ENCODE data around the gene TMEM117. TPM values are rescaled to one million over a fixed set of nuclear protein-coding genes. Genes with fewer than 3 reads are reported as not detected.

TMEM117 gene
- total RNA-seq, 1 donor from 2014 or later = 9.9 TPM

GRCh38 chr12:44260581-44260980 is 424.7 kb downstream of the TMEM117 start:
- Histone ChIP-seq H3K27ac (ENCODE audit: low read depth, low read length) (no peak overlapping the region), H3K9ac (ENCODE audit: low read depth in 1 of 3, low read length in 3 of 3) (no peak overlapping the region), H3K36me3 (ENCODE audit: control insufficient read depth in 3 of 3, insufficient read depth in 3 of 3, low read length in 3 of 3) (no peaks in the 10 kb centered on the region), H3K4me1 (ENCODE audit: control insufficient read depth in 3 of 3, insufficient read depth in 3 of 3, low read length in 3 of 3) (no peaks in the 10 kb centered on the region), H3K9me3 (ENCODE audit: control insufficient read depth in 3 of 3, low read length in 3 of 3) (no peaks in the 10 kb centered on the region), H3K4me3 (ENCODE audit: low read length in 3 of 3) (no peak overlapping the region), H3K27me3 (ENCODE audit: control insufficient read depth in 3 of 3, insufficient read depth in 3 of 3, low read length in 3 of 3) (no peaks in the 10 kb centered on the region)

- Histone ChIP-seq H3K4me3 (ENCODE audit: low read length in 3 of 3) (no peak overlapping the region), H3K9ac (ENCODE audit: low read depth in 1 of 3, low read length in 3 of 3) (no peak overlapping the region), H3K36me3 (ENCODE audit: control insufficient read depth in 3 of 3, insufficient read depth in 3 of 3, low read length in 3 of 3) (no peaks in the 10 kb centered on the region), H3K27ac (ENCODE audit: low read depth, low read length) (no peak overlapping the region), H3K9me3 (ENCODE audit: control insufficient read depth in 3 of 3, low read length in 3 of 3) (no peaks in the 10 kb centered on the region), H3K27me3 (ENCODE audit: control insufficient read depth in 3 of 3, insufficient read depth in 3 of 3, low read length in 3 of 3) (no peaks in the 10 kb centered on the region), H3K4me1 (ENCODE audit: control insufficient read depth in 3 of 3, insufficient read depth in 3 of 3, low read length in 3 of 3) (no peaks in the 10 kb centered on the region)
Observed at GRCh38 chr12:44285321-44285960, 449.6 kb downstream of the TMEM117 start.

- H3K4me3 ChIP-seq (ENCODE audit: low read length in 3 of 3) = no peak overlapping the region
- no peaks in the 10 kb centered on the region for H3K4me1 ChIP-seq (ENCODE audit: control insufficient read depth in 3 of 3, insufficient read depth in 3 of 3, low read length in 3 of 3)
- no peaks in the 10 kb centered on the region for H3K36me3 ChIP-seq (ENCODE audit: control insufficient read depth in 3 of 3, insufficient read depth in 3 of 3, low read length in 3 of 3)
- H3K9ac ChIP-seq (ENCODE audit: low read depth in 1 of 3, low read length in 3 of 3) = no peak overlapping the region
- H3K27ac ChIP-seq (ENCODE audit: low read depth, low read length) = no peak overlapping the region
- no peaks in the 10 kb centered on the region for H3K27me3 ChIP-seq (ENCODE audit: control insufficient read depth in 3 of 3, insufficient read depth in 3 of 3, low read length in 3 of 3)
- H3K9me3 ChIP-seq (ENCODE audit: control insufficient read depth in 3 of 3, low read length in 3 of 3) = no peaks in the 10 kb centered on the region
Observed at GRCh38 chr12:44286336-44286735, 450.5 kb downstream of the TMEM117 start.

GRCh38 chr12:44286821-44287505 is 451.1 kb downstream of the TMEM117 start:
- Histone ChIP-seq H3K9ac (ENCODE audit: low read depth in 1 of 3, low read length in 3 of 3) (no peak overlapping the region), H3K27me3 (ENCODE audit: control insufficient read depth in 3 of 3, insufficient read depth in 3 of 3, low read length in 3 of 3) (no peaks in the 10 kb centered on the region), H3K4me1 (ENCODE audit: control insufficient read depth in 3 of 3, insufficient read depth in 3 of 3, low read length in 3 of 3) (no peaks in the 10 kb centered on the region), H3K36me3 (ENCODE audit: control insufficient read depth in 3 of 3, insufficient read depth in 3 of 3, low read length in 3 of 3) (no peaks in the 10 kb centered on the region), H3K27ac (ENCODE audit: low read depth, low read length) (no peak overlapping the region), H3K9me3 (ENCODE audit: control insufficient read depth in 3 of 3, low read length in 3 of 3) (no peaks in the 10 kb centered on the region), H3K4me3 (ENCODE audit: low read length in 3 of 3) (no peak overlapping the region)

GRCh38 chr12:44287545-44287944 is 451.7 kb downstream of the TMEM117 start:
- Histone ChIP-seq H3K27ac (ENCODE audit: low read depth, low read length) (no peak overlapping the region), H3K4me1 (ENCODE audit: control insufficient read depth in 3 of 3, insufficient read depth in 3 of 3, low read length in 3 of 3) (no peaks in the 10 kb centered on the region), H3K4me3 (ENCODE audit: low read length in 3 of 3) (no peak overlapping the region), H3K9ac (ENCODE audit: low read depth in 1 of 3, low read length in 3 of 3) (no peak overlapping the region), H3K9me3 (ENCODE audit: control insufficient read depth in 3 of 3, low read length in 3 of 3) (no peaks in the 10 kb centered on the region), H3K27me3 (ENCODE audit: control insufficient read depth in 3 of 3, insufficient read depth in 3 of 3, low read length in 3 of 3) (no peaks in the 10 kb centered on the region), H3K36me3 (ENCODE audit: control insufficient read depth in 3 of 3, insufficient read depth in 3 of 3, low read length in 3 of 3) (no peaks in the 10 kb centered on the region)

- Histone ChIP-seq H3K4me3 (ENCODE audit: low read length in 3 of 3) (no peak overlapping the region), H3K27me3 (ENCODE audit: control insufficient read depth in 3 of 3, insufficient read depth in 3 of 3, low read length in 3 of 3) (no peaks in the 10 kb centered on the region), H3K4me1 (ENCODE audit: control insufficient read depth in 3 of 3, insufficient read depth in 3 of 3, low read length in 3 of 3) (no peaks in the 10 kb centered on the region), H3K9ac (ENCODE audit: low read depth in 1 of 3, low read length in 3 of 3) (no peak overlapping the region), H3K9me3 (ENCODE audit: control insufficient read depth in 3 of 3, low read length in 3 of 3) (peaks cover 0 to 7% (median 1%) of the 10 kb centered on the region in 3 donors), H3K27ac (ENCODE audit: low read depth, low read length) (no peak overlapping the region), H3K36me3 (ENCODE audit: control insufficient read depth in 3 of 3, insufficient read depth in 3 of 3, low read length in 3 of 3) (peaks cover 0 to 2% (median 0%) of the 10 kb centered on the region in 3 donors)
Observed at GRCh38 chr12:44294649-44295048, 458.8 kb downstream of the TMEM117 start.

- Histone ChIP-seq H3K36me3 (ENCODE audit: control insufficient read depth in 3 of 3, insufficient read depth in 3 of 3, low read length in 3 of 3) (peaks cover 0 to 2% (median 0%) of the 10 kb centered on the region in 3 donors), H3K4me3 (ENCODE audit: low read length in 3 of 3) (no peak overlapping the region), H3K9me3 (ENCODE audit: control insufficient read depth in 3 of 3, low read length in 3 of 3) (peaks cover 0 to 7% (median 1%) of the 10 kb centered on the region in 3 donors), H3K27me3 (ENCODE audit: control insufficient read depth in 3 of 3, insufficient read depth in 3 of 3, low read length in 3 of 3) (no peaks in the 10 kb centered on the region), H3K27ac (ENCODE audit: low read depth, low read length) (no peak overlapping the region), H3K9ac (ENCODE audit: low read depth in 1 of 3, low read length in 3 of 3) (no peak overlapping the region), H3K4me1 (ENCODE audit: control insufficient read depth in 3 of 3, insufficient read depth in 3 of 3, low read length in 3 of 3) (no peaks in the 10 kb centered on the region)
Observed at GRCh38 chr12:44295958-44296623, 460.2 kb downstream of the TMEM117 start.

GRCh38 chr12:44296624-44297197 is 460.8 kb downstream of the TMEM117 start:
- peaks cover 0 to 7% (median 1%) of the 10 kb centered on the region in 3 donors for H3K9me3 ChIP-seq (ENCODE audit: control insufficient read depth in 3 of 3, low read length in 3 of 3)
- no peak overlapping the region for H3K4me3 ChIP-seq (ENCODE audit: low read length in 3 of 3)
- H3K27me3 ChIP-seq (ENCODE audit: control insufficient read depth in 3 of 3, insufficient read depth in 3 of 3, low read length in 3 of 3) = no peaks in the 10 kb centered on the region
- H3K4me1 ChIP-seq (ENCODE audit: control insufficient read depth in 3 of 3, insufficient read depth in 3 of 3, low read length in 3 of 3) = no peaks in the 10 kb centered on the region
- no peak overlapping the region for H3K9ac ChIP-seq (ENCODE audit: low read depth in 1 of 3, low read length in 3 of 3)
- no peak overlapping the region for H3K27ac ChIP-seq (ENCODE audit: low read depth, low read length)
- peaks cover 0 to 2% (median 0%) of the 10 kb centered on the region in 3 donors for H3K36me3 ChIP-seq (ENCODE audit: control insufficient read depth in 3 of 3, insufficient read depth in 3 of 3, low read length in 3 of 3)

GRCh38 chr12:44299524-44299923 is 463.6 kb downstream of the TMEM117 start:
- H3K27me3 ChIP-seq (ENCODE audit: control insufficient read depth in 3 of 3, insufficient read depth in 3 of 3, low read length in 3 of 3) = no peaks in the 10 kb centered on the region
- peaks cover 0 to 7% (median 1%) of the 10 kb centered on the region in 3 donors for H3K9me3 ChIP-seq (ENCODE audit: control insufficient read depth in 3 of 3, low read length in 3 of 3)
- no peaks in the 10 kb centered on the region for H3K4me1 ChIP-seq (ENCODE audit: control insufficient read depth in 3 of 3, insufficient read depth in 3 of 3, low read length in 3 of 3)
- no peak overlapping the region for H3K27ac ChIP-seq (ENCODE audit: low read depth, low read length)
- no peak overlapping the region for H3K9ac ChIP-seq (ENCODE audit: low read depth in 1 of 3, low read length in 3 of 3)
- H3K4me3 ChIP-seq (ENCODE audit: low read length in 3 of 3) = no peak overlapping the region
- H3K36me3 ChIP-seq (ENCODE audit: control insufficient read depth in 3 of 3, insufficient read depth in 3 of 3, low read length in 3 of 3) = peaks cover 0 to 5% (median 2%) of the 10 kb centered on the region in 3 donors

Data from skeletal muscle tissue (tissue), 4 donors.